ENCODE data around the gene MC3R. TPM values are rescaled to one million over a fixed set of nuclear protein-coding genes. Genes with fewer than 3 reads are reported as not detected.

MC3R gene
- total RNA-seq, 1 experiment from 2014 or later, result not detected

- Histone ChIP-seq H2BK5ac (ENCODE audit: insufficient read length, low read length) (no peak overlapping the region), H4K91ac (ENCODE audit: insufficient read length, low read depth, low read length) (no peak overlapping the region), H4K20me1 (ENCODE audit: control insufficient read depth, insufficient read depth, insufficient read length) (no peaks in the 10 kb centered on the region), H3K56ac (ENCODE audit: insufficient read length, low read depth, low read length) (no peak overlapping the region), H4K8ac (replicated peaks; ENCODE audit: insufficient read length, low read depth, low read length) (no peak overlapping the region), H3K79me2 (ENCODE audit: insufficient read depth, low read length) (no peaks in the 10 kb centered on the region), H3K14ac (ENCODE audit: insufficient read depth, low read length) (no peak overlapping the region), H3K4ac (ENCODE audit: low read depth, low read length) (no peak overlapping the region), H3K27ac (ENCODE audit: insufficient read length, low read depth, low read length) (no peak overlapping the region), H3K9me3 (ENCODE audit: control insufficient read depth, low read depth, low read length) (peaks cover 76% of the 10 kb centered on the region), H3K18ac (ENCODE audit: insufficient read length, low read depth, low read length) (no peak overlapping the region), H3K23me2 (ENCODE audit: insufficient read length, low read depth, low read length, poor library complexity, severe bottlenecking) (no peaks in the 10 kb centered on the region), H2BK15ac (ENCODE audit: low read depth, low read length) (no peak overlapping the region), H3K79me1 (ENCODE audit: insufficient read depth, low read depth, low read length, poor library complexity, severe bottlenecking) (no peaks in the 10 kb centered on the region), H3T11ph (ENCODE audit: low read length) (no peak overlapping the region), H3K23ac (ENCODE audit: insufficient read length, low read depth, low read length) (no peak overlapping the region), H2BK120ac (ENCODE audit: low read depth, low read length, poor library complexity, severe bottlenecking) (no peak overlapping the region), H2AFZ (ENCODE audit: low read length) (no peak overlapping the region), H3K9ac (ENCODE audit: extremely low read depth, insufficient read length, low read length) (no peak overlapping the region), H2AK5ac (ENCODE audit: insufficient read length, low read length) (no peak overlapping the region), H3K4me1 (ENCODE audit: insufficient read depth, low read length) (no peaks in the 10 kb centered on the region), H4K5ac (ENCODE audit: insufficient read length, low read depth, low read length) (no peak overlapping the region), H3K27me3 (ENCODE audit: insufficient read depth, low read length) (peaks cover 2% of the 10 kb centered on the region; the same call in 1 of the 2 replicates), H2BK20ac (ENCODE audit: low read depth, low read length, poor library complexity, severe bottlenecking) (no peak overlapping the region), H2BK12ac (ENCODE audit: insufficient read length, low read depth, low read length) (no peak overlapping the region), H3K4me2 (ENCODE audit: insufficient read depth, insufficient read length, low read length) (no peak overlapping the region)
- Mint-ChIP-seq H3K4me1 (no peaks in the 10 kb centered on the region), H3K27me3 (ENCODE audit: low read depth) (no peaks in the 10 kb centered on the region), H3K4me3 (no peak overlapping the region), H3K36me3 (ENCODE audit: insufficient read depth in 1 of 3, low read depth in 3 of 3) (peaks cover 0 to 36% (median 3%) of the 10 kb centered on the region in 3 experiments; a peak in 5 of 7 replicates), H3K27ac (no peak overlapping the region), H3K9me3 (peaks cover 91 to 98% of the 10 kb centered on the region in 2 experiments)
- DNase-seq, result no peak
- no CpG with 5 or more reads among the region's 3 CpGs for WGBS (ENCODE audit: extremely low coverage, insufficient read length, low lambda C conversion rate)
- TF ChIP-seq CTCF (conservative IDR thresholded peaks at IDR 0.05), result peak; percentile 54
Measured at GRCh38 chr20:56200456-56200855, 48.1 kb upstream of the MC3R start.

Data from H9 (cell line).